LNCaP clone FGC (cell line): ENCODE measurements around the gene LMNB1.
"Not testable (repeated sequence)": the region's sequence is repeated elsewhere in the genome, so short reads cannot be mapped to it uniquely, and the experiment has no call there.

Experiments
- DNase-seq: peaks from one replicate; pipeline ENCODE4 v3.0.0-alpha.2; 2011; ENCODE audit warnings: low read depth
- H3K4me3 ChIP-seq: 2 replicates; pipeline ENCODE4 v1.5.1; 2011; ENCODE audit warnings: mild to moderate bottlenecking, low read depth, low read length, control low read depth
- CTCF ChIP-seq: IDR thresholded peaks from 2 replicates; pipeline ENCODE4 v1.5.1; 2012; ENCODE audit warnings: mild to moderate bottlenecking; ENCODE audit not compliant: control insufficient read depth, insufficient read depth; ENCODE audit errors: extremely low read depth

Gene LMNB1

GRCh38 chr5:126776499-126777256 is at the start of gene LMNB1:
LMNB1 (plus strand) TSS chr5:126777136; CDS start chr5:126777509, 373 bp downstream.
- H3K4me3 ChIP-seq: peak within 1 kb of the TSS; percentile 88
- DNase-seq: peak; percentile 85
- no peak for TF ChIP-seq CTCF

- no peak for DNase-seq
- H3K4me3 ChIP-seq: no peak overlapping the region
- no peak for TF ChIP-seq CTCF
Measured at GRCh38 chr5:126732716-126733115, 44.2 kb upstream of the LMNB1 start.

GRCh38 chr5:126734573-126734972 is 42.4 kb upstream of the LMNB1 start:
- not testable (repeated sequence) for H3K4me3 ChIP-seq, DNase-seq

- no peak for DNase-seq
- no peak overlapping the region for H3K4me3 ChIP-seq
- no peak for TF ChIP-seq CTCF
Measured at GRCh38 chr5:126736141-126736540, 40.8 kb upstream of the LMNB1 start.

GRCh38 chr5:126741361-126741760 is 35.6 kb upstream of the LMNB1 start:
- TF ChIP-seq CTCF: no peak
- no peak overlapping the region for H3K4me3 ChIP-seq
- no peak for DNase-seq

- no peak for DNase-seq
- no peak for TF ChIP-seq CTCF
- H3K4me3 ChIP-seq: no peak overlapping the region
Measured at GRCh38 chr5:126742425-126742824, 34.5 kb upstream of the LMNB1 start.

- DNase-seq: no peak
- TF ChIP-seq CTCF: no peak
- no peak overlapping the region for H3K4me3 ChIP-seq
Measured at GRCh38 chr5:126744836-126745235, 32.1 kb upstream of the LMNB1 start.
